DOHH2 (cell line): Measurements from ENCODE around the gene MILR1.

Experiments used
- CTCF ChIP-seq: fragments of 200-600 bp; sonication (generic); IDR thresholded peaks from one replicate; pipeline ENCODE4 v1.5.1; 2014; ENCODE audit warnings: antibody characterized with exemption, mild to moderate bottlenecking, low read depth, low read length; ENCODE audit not compliant: poor library complexity, severe bottlenecking
- EZH2phosphoT487 ChIP-seq: fragments of 200-600 bp; sonication (generic); IDR thresholded peaks from 2 replicates; pipeline ENCODE4 v1.6.1; 2017; ENCODE audit warnings: borderline replicate concordance, mild to moderate bottlenecking, antibody characterized with exemption, low read length, moderate library complexity, mixed read lengths

- TF ChIP-seq CTCF = no peak
- no peak for TF ChIP-seq EZH2phosphoT487
Observed at GRCh38 chr17:64410750-64411490, 38.0 kb upstream of the MILR1 start.
